HG02885 (cell line): ENCODE measurements around the gene PABPC1L.
"Not testable (repeated sequence)": the region's sequence is repeated elsewhere in the genome, so short reads cannot be mapped to it uniquely, and the experiment has no call there.

Experiments used
- ATAC-seq: cut with Tn5 transposase; IDR thresholded peaks from one replicate; pipeline ENCODE4 v1.9.1; 2021; ENCODE audit warnings: mild to moderate bottlenecking; ENCODE audit not compliant: unreplicated experiment, poor library complexity

Gene PABPC1L

GRCh38 chr20:44909872-44910689, at the start of gene PABPC1L:
TSS of gene PABPC1L (plus strand) at chr20:44910060. CDS start at chr20:44910144, 84 bp downstream.
- peak; percentile 90 for ATAC-seq

- no peak for ATAC-seq
These were observed 48.3 kb upstream of the PABPC1L start for GRCh38 chr20:44861531-44862006.

DNA sequence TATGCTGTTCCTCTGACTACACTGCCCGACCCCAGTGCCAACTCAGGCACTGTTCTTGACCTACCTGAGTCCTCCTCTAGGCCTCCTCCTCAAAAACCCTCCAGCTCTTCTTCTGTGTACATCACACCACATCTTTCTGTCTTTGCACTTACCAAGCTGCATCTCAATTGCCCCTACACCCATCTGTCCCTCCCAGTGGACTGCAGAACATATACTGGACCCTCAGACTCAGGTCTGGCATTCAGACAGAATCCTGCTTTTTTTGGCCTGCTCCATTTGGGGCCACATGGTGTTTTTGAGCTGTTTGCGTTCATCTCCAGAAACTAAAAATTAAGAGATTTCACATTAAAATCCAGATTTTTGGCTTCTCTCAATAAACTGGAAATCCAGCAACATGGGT, 47.6 kb upstream of the PABPC1L start:
- no peak for ATAC-seq

GRCh38 chr20:44863365-44864084, 46.3 kb upstream of the PABPC1L start:
- ATAC-seq = not testable (repeated sequence)

DNA sequence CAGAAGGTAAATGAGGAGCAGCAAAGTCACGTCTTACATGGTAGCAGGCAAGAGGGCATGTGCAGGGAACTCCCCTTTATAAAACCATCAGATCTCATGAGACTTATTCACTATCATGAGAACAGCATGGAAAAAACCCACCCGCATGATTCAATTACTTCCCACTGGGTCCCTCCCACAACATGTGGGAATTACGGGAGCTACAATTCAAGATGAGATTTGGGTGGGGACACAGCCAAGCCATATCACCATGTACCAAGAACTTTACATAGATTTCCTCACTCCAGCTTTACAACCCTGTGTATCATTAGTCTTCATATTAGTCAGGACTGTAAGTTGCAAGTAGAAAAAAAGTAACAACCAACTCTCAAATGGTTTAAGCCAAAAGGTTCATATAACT, 45.4 kb upstream of the PABPC1L start:
- not testable (repeated sequence) for ATAC-seq

- no peak for ATAC-seq
These were observed 43.0 kb upstream of the PABPC1L start for GRCh38 chr20:44866703-44867335.

DNA sequence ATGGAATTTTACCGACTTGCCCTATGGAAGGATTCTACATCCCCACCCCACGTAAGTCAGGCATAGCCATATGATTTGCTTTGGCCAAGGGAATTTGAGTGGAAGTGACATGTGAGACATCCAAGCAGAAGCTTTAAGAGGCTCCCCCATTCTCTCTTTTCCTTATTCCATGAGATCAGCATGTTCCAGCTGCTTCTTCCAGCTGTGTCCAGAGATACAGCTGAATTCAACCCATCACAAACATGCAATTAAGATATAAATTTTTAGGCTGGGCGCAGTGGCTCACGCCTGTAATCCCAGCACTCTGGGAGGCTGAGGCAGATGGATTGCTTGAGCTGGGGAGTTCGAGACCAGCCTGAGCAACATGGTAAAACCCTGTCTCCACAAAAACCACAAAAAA, 40.4 kb upstream of the PABPC1L start:
- ATAC-seq = no peak

DNA sequence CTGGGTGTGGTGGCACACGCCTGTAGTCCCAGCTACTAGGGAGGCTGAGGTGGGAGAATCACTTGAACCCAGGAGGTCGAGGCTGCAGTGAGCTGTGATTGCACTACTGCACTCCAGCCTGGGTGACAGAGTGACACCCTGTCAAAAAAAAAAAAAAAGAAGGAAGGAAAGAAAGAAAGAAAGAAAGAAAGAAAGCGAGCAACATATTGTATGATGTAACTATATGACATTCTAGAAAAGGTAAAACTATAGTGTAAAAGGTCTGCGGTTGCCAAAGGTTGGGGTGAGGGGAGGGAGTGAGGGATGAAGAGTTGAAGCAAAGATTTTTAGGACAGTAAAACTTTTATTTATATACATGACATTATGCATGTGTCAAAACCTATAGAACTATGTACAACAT, 27.5 kb upstream of the PABPC1L start:
- not testable (repeated sequence) for ATAC-seq

- no peak for ATAC-seq
These were observed 26.5 kb upstream of the PABPC1L start for GRCh38 chr20:44883214-44883902.

- no peak for ATAC-seq
These were observed 24.9 kb upstream of the PABPC1L start for GRCh38 chr20:44884907-44885391.

DNA sequence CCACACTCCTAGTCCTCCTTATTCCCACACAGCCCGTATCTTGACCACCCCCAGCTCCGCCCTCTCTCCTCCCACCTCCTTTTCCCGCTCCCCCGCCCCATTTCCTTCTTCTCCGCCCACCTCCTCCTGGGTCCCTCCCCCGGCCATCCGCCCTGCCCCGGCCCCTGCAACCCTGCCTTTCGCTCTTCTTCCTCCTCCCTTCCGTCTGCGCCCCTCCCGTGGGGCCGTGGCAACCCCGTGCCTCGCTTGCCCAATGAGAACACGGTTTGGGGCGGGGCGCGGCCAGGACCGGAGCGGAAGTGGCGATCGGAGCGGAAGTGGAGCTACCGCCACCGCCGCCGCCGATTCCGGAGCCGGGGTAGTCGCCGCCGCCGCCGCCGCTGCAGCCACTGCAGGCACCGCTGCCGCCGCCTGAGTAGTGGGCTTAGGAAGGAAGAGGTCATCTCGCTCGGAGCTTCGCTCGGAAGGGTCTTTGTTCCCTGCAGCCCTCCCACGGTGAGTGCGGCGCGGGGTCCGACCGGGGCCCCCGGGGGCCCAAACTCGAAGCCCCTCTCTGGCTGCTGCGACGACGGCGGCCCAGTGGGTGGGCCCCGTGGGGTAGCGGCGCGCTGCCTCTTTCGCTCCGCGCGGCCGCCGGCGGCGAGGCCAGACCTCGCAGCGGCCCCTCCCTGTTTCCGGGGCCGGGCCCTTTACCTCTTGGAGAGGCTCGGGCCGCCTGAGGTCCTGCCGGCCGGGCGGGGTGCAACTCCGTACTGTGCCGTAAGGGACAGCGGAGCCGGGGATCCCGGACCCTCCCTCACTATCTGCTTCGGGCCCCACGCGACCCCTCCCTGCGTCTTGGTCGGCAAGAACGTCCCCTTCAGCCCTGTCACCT, 24.2 kb upstream of the PABPC1L start, which contains the start of gene YWHAB:
YWHAB (plus strand) TSS at position 314 of the 874 bp plus-strand sequence. CDS start 15,829 bp downstream, outside the sequence.
- ATAC-seq = peak; percentile 96

DNA sequence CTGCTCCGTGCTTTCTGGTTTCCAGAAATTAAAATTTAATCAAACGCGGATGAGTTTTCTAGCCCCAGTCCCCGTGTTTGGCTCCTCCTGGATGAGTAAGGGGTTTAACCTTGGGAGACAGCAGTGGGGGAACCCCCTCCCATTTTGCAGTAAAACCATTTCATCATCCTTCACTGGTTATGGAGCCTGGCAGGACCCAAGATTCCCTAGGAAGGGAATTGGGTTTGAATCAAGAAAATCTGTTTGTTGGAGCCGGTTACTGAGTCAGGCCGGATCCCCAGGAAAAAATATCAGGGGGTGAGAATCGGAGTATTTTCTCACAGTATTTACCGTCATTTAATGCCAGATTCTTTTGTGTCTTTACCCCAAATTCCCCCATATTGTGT, 23.6 kb upstream of the PABPC1L start:
- ATAC-seq = no peak

DNA sequence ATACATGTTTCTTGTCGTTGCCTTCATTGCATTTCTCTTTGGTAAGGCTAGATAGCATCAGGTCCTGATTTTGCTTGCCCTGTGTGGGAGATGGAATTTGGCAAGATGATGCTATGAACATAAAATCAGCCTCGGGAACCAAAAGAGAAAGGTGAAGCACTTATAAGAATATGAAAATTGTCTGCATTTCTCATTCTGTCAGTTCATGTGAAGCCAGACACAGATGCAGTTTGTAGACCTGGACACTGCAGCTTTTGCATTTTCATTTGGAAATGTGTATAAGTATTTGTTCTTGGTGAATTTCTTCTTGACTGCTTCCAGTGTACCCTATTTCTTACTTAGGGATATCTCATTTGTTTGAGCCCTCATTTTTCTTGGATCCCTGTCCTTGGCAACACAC, 23.0 kb upstream of the PABPC1L start:
- ATAC-seq = no peak

DNA sequence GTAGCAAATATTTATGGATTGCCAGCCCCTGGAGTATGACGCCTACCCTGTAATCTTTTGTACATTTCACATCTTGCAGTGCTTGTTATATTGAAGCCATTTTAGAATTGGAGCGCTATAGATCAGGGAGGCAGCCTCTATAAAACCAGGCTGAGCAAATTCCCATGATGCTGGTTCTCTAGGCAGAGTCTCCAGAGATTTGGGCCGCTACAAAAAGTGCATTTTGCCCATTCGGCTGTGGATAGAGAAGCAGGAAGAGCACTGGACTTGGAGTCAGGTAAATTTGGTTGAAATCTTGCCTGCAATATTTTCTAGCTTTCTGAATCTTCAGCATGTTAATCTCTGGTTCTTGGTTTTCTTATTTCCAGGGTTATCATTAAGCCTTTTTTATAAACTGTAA, 22.4 kb upstream of the PABPC1L start:
- no peak for ATAC-seq

- ATAC-seq = no peak
These were observed 21.4 kb upstream of the PABPC1L start for GRCh38 chr20:44888226-44889103.

DNA sequence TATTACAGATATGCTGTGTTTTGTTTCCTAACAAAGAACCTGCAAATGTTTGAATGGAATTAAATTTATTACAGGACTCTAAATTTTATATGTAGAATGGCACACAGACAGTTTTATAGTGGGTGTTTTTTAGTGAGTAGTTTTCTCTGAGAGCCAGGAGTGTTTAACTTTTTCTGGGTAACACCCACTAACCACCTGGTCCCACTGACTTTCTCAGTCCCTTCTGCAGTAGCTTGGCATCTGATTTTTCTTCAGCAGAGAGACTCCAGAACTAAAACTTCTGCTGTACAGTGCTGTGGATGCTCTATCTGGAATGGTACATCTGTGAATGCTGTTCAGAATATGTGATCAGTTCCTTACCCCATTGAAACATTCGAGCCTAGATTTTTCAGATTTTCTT, 18.0 kb upstream of the PABPC1L start:
- no peak for ATAC-seq

DNA sequence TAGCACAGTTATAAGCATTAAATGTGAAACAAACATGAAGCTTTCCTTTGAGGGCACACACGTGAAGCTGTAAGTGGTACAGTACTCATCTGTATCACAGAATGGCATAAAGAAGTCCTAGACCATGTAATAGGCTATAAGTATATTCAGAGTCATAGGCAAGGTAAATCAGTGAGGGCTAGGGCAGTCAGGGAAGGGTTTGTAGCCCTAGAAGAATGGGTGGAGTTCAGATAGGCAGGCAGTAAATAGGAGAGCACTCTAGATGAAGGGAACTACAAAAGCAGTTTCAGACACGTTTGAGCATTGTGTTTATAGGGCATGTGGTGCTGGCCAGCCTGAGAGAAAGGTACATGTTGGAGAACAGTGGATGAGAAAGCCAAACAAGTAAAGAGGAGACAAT, 14.9 kb upstream of the PABPC1L start:
- ATAC-seq = no peak

GRCh38 chr20:44896583-44896982, 13.3 kb upstream of the PABPC1L start:
- ATAC-seq = no peak
